CD8-positive, alpha-beta memory T cell (primary cell): ENCODE results near the gene SOWAHA. TPM values are rescaled to one million over a fixed set of nuclear protein-coding genes. Genes with fewer than 3 reads are reported as not detected.
A peak's percentile ranks its signal among the peaks of the same experiment; 100 is the strongest.

Source experiments
- CTCF ChIA-PET: fragments of 350-600 bp; sonication (Branson Sonifier 250); formaldehyde crosslinking; loops from one replicate; lab custom pipeline; 2021; ENCODE audit warnings: antibody characterized with exemption; lab: Charles Lee
- POLR2A ChIA-PET: fragments of 350-600 bp; sonication (Branson Sonifier 250); formaldehyde crosslinking; loops from one replicate; lab custom pipeline; 2021; ENCODE audit warnings: antibody characterized with exemption; lab: Charles Lee
- DNase-seq, 5 donors: peaks; one replicate each; pipeline versions ENCODE4 v3.0.0 to v3.0.0-alpha.2; 2020 to 2022; ENCODE audit warnings: mixed read lengths in 1 of 5
- H3K27ac ChIP-seq: one replicate; pipeline ENCODE4 v1.7.0; 2013; ENCODE audit warnings: low read depth, mild to moderate bottlenecking, low read length, moderate library complexity
- H3K27me3 ChIP-seq: 2 replicates; pipeline ENCODE4 v1.7.0; 2013; ENCODE audit warnings: low read length, mild to moderate bottlenecking; ENCODE audit not compliant: insufficient read depth, poor library complexity, severe bottlenecking
- H3K36me3 ChIP-seq: 2 replicates; pipeline ENCODE4 v1.7.0; 2013; ENCODE audit warnings: mild to moderate bottlenecking, low read length, moderate library complexity; ENCODE audit not compliant: insufficient read depth
- H3K4me1 ChIP-seq: 2 replicates; pipeline ENCODE4 v1.7.0; 2013; ENCODE audit warnings: mild to moderate bottlenecking, low read length, moderate library complexity; ENCODE audit not compliant: insufficient read depth
- H3K4me3 ChIP-seq: 2 replicates; pipeline ENCODE4 v1.7.0; 2013; ENCODE audit warnings: mild to moderate bottlenecking, low read length
- H3K9me3 ChIP-seq: 2 replicates; pipeline ENCODE4 v1.7.0; 2013; ENCODE audit warnings: mild to moderate bottlenecking, low read length
- H3K27ac Mint-ChIP-seq, 8 donors: one replicate each; pipeline ENCODE4 v1.8.0; 2020 to 2021; ENCODE audit warnings: mixed read lengths in 8 of 8, mild to moderate bottlenecking in 6 of 8, inconsistent platforms in 3 of 8, moderate library complexity in 3 of 8
- H3K27me3 Mint-ChIP-seq, 2 donors: one replicate each; pipeline ENCODE4 v1.8.0; 2020 to 2021; ENCODE audit warnings: mixed read lengths in 2 of 2, mild to moderate bottlenecking in 1 of 2, moderate library complexity in 1 of 2
- H3K36me3 Mint-ChIP-seq, 3 donors: one replicate each; pipeline ENCODE4 v1.8.0; 2020 to 2021; ENCODE audit warnings: mixed read lengths in 3 of 3, inconsistent platforms in 1 of 3, mild to moderate bottlenecking in 1 of 3
- H3K4me1 Mint-ChIP-seq, 3 donors: one replicate each; pipeline ENCODE4 v1.8.0; 2020 to 2021; ENCODE audit warnings: mixed read lengths in 3 of 3, inconsistent platforms in 1 of 3, mild to moderate bottlenecking in 1 of 3
- H3K4me3 Mint-ChIP-seq, 7 donors: one replicate each; pipeline ENCODE4 v1.8.0; 2020 to 2021; ENCODE audit warnings: mixed read lengths in 7 of 7, mild to moderate bottlenecking in 6 of 7, moderate library complexity in 4 of 7, inconsistent platforms in 2 of 7
- H3K9me3 Mint-ChIP-seq, 5 donors: one replicate each; pipeline ENCODE4 v1.8.0; 2020 to 2022; ENCODE audit warnings: mixed read lengths in 5 of 5, mild to moderate bottlenecking in 3 of 5, moderate library complexity in 2 of 5, inconsistent platforms in 1 of 5
- polyA plus RNA-seq: library from polyadenylated mRNA; unstranded; fragments of 300-500 nt; fragmentation: Illumina TruSeq; gene quantifications from one replicate; pipeline ENCODE4 v1.2.3, GENCODE V29; 2021
- total RNA-seq, 2 experiments: library from RNA; stranded (reverse); gene quantifications; one replicate each; pipeline ENCODE4 v1.2.3, GENCODE V29; 2021

Gene SOWAHA
- total and polyA plus RNA-seq, 3 experiments from 2014 or later = 0.07 TPM; not detected in 2

- Mint-ChIP-seq H3K27me3 (peaks cover 46 to 53% of the 10 kb centered on the region in 2 donors), H3K36me3 (peaks cover 0 to 1% (median 0%) of the 10 kb centered on the region in 3 donors), H3K4me3 (peak overlapping the region in 5 of 7 donors; percentile 26 to 46 (median 39)), H3K4me1 (peaks cover 2 to 20% (median 6%) of the 10 kb centered on the region in 3 donors), H3K9me3 (no peaks in the 10 kb centered on the region), H3K27ac (no peak overlapping the region)
- H3K36me3 ChIP-seq = no peaks in the 10 kb centered on the region
- DNase-seq = no peak
- H3K4me3 ChIP-seq = no peak overlapping the region
- no peaks in the 10 kb centered on the region for H3K9me3 ChIP-seq
- peaks cover 5% of the 10 kb centered on the region for H3K4me1 ChIP-seq
- CTCF ChIA-PET = interaction anchor here (0.7 kb wide), 2 partner anchors 11 to 40 kb away, joined by 3 read pairs; no protein-coding TSS in a partner anchor
- POLR2A ChIA-PET = no interaction called here
- H3K27me3 ChIP-seq = peaks cover 28% of the 10 kb centered on the region
- H3K27ac ChIP-seq = no peak overlapping the region
Observed at GRCh38 chr5:132825033-132825833, 12.1 kb downstream of the SOWAHA start.

GRCh38 chr5:132825834-132826391 is 12.8 kb downstream of the SOWAHA start:
- no peak overlapping the region for H3K27ac ChIP-seq
- no peaks in the 10 kb centered on the region for H3K9me3 ChIP-seq
- peaks cover 28% of the 10 kb centered on the region for H3K27me3 ChIP-seq
- CTCF ChIA-PET = interaction anchor here (6.3 kb wide), 1 partner anchor 7 kb away, joined by 47 read pairs; no protein-coding TSS in a partner anchor
- H3K4me3 Mint-ChIP-seq = peak overlapping the region in 4 of 7 donors; percentile 15 to 46 (median 35)
- peaks cover 2 to 18% (median 4%) of the 10 kb centered on the region in 3 donors for H3K4me1 Mint-ChIP-seq
- DNase-seq = no peak
- POLR2A ChIA-PET = no interaction called here
- peaks cover 45 to 51% of the 10 kb centered on the region in 2 donors for H3K27me3 Mint-ChIP-seq
- H3K27ac Mint-ChIP-seq = no peak overlapping the region
- peaks cover 5% of the 10 kb centered on the region for H3K4me1 ChIP-seq
- peaks cover 0 to 1% (median 0%) of the 10 kb centered on the region in 3 donors for H3K36me3 Mint-ChIP-seq
- H3K4me3 ChIP-seq = no peak overlapping the region
- H3K36me3 ChIP-seq = no peaks in the 10 kb centered on the region
- no peaks in the 10 kb centered on the region for H3K9me3 Mint-ChIP-seq

- peaks cover 5% of the 10 kb centered on the region for H3K4me1 ChIP-seq
- H3K9me3 ChIP-seq = no peaks in the 10 kb centered on the region
- CTCF ChIA-PET = interaction anchor here (6.3 kb wide), 1 partner anchor 8 kb away, joined by 47 read pairs; no protein-coding TSS in a partner anchor
- no peak for DNase-seq
- peaks cover 0 to 2% (median 0%) of the 10 kb centered on the region in 5 donors for H3K9me3 Mint-ChIP-seq
- no peak overlapping the region for H3K27ac Mint-ChIP-seq
- H3K36me3 ChIP-seq = no peaks in the 10 kb centered on the region
- H3K27me3 ChIP-seq = peaks cover 32% of the 10 kb centered on the region
- peaks cover 0 to 1% (median 0%) of the 10 kb centered on the region in 3 donors for H3K36me3 Mint-ChIP-seq
- peaks cover 48 to 57% of the 10 kb centered on the region in 2 donors for H3K27me3 Mint-ChIP-seq
- POLR2A ChIA-PET = no interaction called here
- H3K27ac ChIP-seq = no peak overlapping the region
- H3K4me3 ChIP-seq = no peak overlapping the region
- H3K4me1 Mint-ChIP-seq = peaks cover 4 to 24% (median 6%) of the 10 kb centered on the region in 3 donors
- peak overlapping the region; percentile 24 to 81 (median 46) for H3K4me3 Mint-ChIP-seq
Observed at GRCh38 chr5:132826424-132827082, 13.5 kb downstream of the SOWAHA start.

- Histone ChIP-seq H3K4me3 (no peak overlapping the region), H3K27me3 (peaks cover 33% of the 10 kb centered on the region), H3K27ac (no peak overlapping the region), H3K9me3 (no peaks in the 10 kb centered on the region), H3K36me3 (no peaks in the 10 kb centered on the region), H3K4me1 (peaks cover 5% of the 10 kb centered on the region)
- DNase-seq = no peak
- Mint-ChIP-seq H3K27me3 (peaks cover 46 to 54% of the 10 kb centered on the region in 2 donors), H3K9me3 (peaks cover 0 to 2% (median 0%) of the 10 kb centered on the region in 5 donors), H3K36me3 (peaks cover 0 to 1% (median 0%) of the 10 kb centered on the region in 3 donors), H3K4me3 (peak overlapping the region in 1 of 7 donors; percentile 78), H3K27ac (no peak overlapping the region), H3K4me1 (peaks cover 4 to 24% (median 6%) of the 10 kb centered on the region in 3 donors)
- POLR2A ChIA-PET = interaction anchor here (0.5 kb wide), 1 partner anchor 8 kb away, joined by 3 read pairs; no protein-coding TSS in a partner anchor
- CTCF ChIA-PET = interaction anchor here (1.2 to 6.3 kb wide), 9 partner anchors 9 to 302 kb away, joined by 4 to 47 read pairs (median 8); partner anchors contain the start of genes LEAP2 and SOWAHA
Observed at GRCh38 chr5:132827943-132828673, 15.0 kb downstream of the SOWAHA start.

GRCh38 chr5:132828846-132829494 is 15.9 kb downstream of the SOWAHA start:
- H3K36me3 Mint-ChIP-seq = peaks cover 0 to 1% (median 0%) of the 10 kb centered on the region in 3 donors
- H3K27me3 Mint-ChIP-seq = peaks cover 41 to 49% of the 10 kb centered on the region in 2 donors
- Histone ChIP-seq H3K27ac (no peak overlapping the region), H3K27me3 (peaks cover 30% of the 10 kb centered on the region), H3K36me3 (no peaks in the 10 kb centered on the region), H3K9me3 (no peaks in the 10 kb centered on the region), H3K4me3 (no peak overlapping the region), H3K4me1 (peaks cover 5% of the 10 kb centered on the region)
- CTCF ChIA-PET = interaction anchor here (1.0 to 6.3 kb wide), 15 partner anchors 9 to 516 kb away, joined by 3 to 47 read pairs (median 7); partner anchors contain the start of genes LEAP2 and SOWAHA
- peaks cover 4 to 24% (median 6%) of the 10 kb centered on the region in 3 donors for H3K4me1 Mint-ChIP-seq
- H3K9me3 Mint-ChIP-seq = peaks cover 0 to 2% (median 0%) of the 10 kb centered on the region in 5 donors
- POLR2A ChIA-PET = interaction anchor here (0.5 to 0.6 kb wide), 2 partner anchors 9 to 62 kb away, joined by 3 to 4 read pairs; no protein-coding TSS in a partner anchor
- H3K27ac Mint-ChIP-seq = peak overlapping the region in 4 of 8 donors; percentile 8 to 86 (median 41)
- DNase-seq = no peak
- H3K4me3 Mint-ChIP-seq = peak overlapping the region; percentile 69 to 88 (median 83)

- Mint-ChIP-seq H3K9me3 (peaks cover 0 to 2% (median 0%) of the 10 kb centered on the region in 5 donors), H3K36me3 (peaks cover 0 to 1% (median 0%) of the 10 kb centered on the region in 3 donors), H3K27ac (peak overlapping the region in 3 of 8 donors; percentile 8 to 68 (median 66)), H3K27me3 (peaks cover 34 to 41% of the 10 kb centered on the region in 2 donors), H3K4me3 (peak overlapping the region; percentile 87 to 96 (median 88)), H3K4me1 (peaks cover 4 to 24% (median 6%) of the 10 kb centered on the region in 3 donors)
- ChIA-PET CTCF (interaction anchor here (0.7 to 6.3 kb wide), 18 partner anchors 8 to 516 kb away, joined by 3 to 47 read pairs (median 6); partner anchors contain the start of genes LEAP2 and SOWAHA), POLR2A (interaction anchor here (0.6 to 0.8 kb wide), 2 partner anchors 53 to 176 kb away, joined by 3 to 4 read pairs; no protein-coding TSS in a partner anchor)
- H3K36me3 ChIP-seq = no peaks in the 10 kb centered on the region
- DNase-seq = peak; percentile 54 to 77 (median 66)
- peaks cover 21% of the 10 kb centered on the region for H3K27me3 ChIP-seq
- peak overlapping the region; percentile 51 for H3K27ac ChIP-seq
- peak overlapping the region; percentile 58 for H3K4me3 ChIP-seq
- H3K9me3 ChIP-seq = no peaks in the 10 kb centered on the region
- peaks cover 5% of the 10 kb centered on the region for H3K4me1 ChIP-seq
Observed at GRCh38 chr5:132829742-132830435, 16.8 kb downstream of the SOWAHA start.
